Measurements from ENCODE around the gene PRMT5.

Gene PRMT5

DNA sequence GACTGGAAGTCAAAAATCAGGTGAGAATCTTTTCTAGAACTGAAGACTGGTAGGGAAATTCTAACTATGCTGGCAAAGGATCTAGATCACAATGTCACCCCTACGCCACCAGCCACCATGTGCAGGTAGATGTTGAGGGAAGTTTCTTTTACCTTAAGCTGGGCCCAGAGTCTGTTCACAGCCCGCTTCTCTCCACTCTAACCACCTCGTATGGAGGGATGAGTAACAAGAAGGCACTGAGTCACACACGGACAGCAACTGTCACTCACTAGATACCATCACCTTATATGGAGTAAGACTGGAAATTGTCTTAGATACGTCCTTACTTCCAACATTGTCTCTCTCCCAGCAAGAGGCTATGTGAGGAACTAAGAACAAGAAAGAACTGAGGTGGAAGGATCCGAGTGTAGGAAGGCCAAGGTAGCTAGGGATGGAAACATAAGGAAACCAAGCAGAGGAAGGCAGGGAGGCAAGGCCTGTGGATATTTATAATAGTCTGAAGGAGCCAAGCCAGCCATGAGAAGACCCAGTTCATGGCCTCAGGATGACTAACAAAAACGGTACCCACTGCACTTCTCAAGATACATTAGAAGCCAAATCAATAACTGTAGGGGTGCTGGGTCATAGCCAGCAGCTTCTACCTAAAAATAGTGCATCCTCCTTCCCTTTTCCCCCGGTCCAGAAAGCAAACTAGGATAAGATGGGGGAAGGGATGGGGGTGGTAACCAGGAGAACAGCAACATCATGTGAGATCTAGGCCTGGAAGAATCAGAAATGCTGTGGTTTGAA is 30.7 kb downstream of the PRMT5 start:
- in situ Hi-C loops (cut with HindIII; ENCODE audit: low sequenced_read_pairs): no loop called here

DNA sequence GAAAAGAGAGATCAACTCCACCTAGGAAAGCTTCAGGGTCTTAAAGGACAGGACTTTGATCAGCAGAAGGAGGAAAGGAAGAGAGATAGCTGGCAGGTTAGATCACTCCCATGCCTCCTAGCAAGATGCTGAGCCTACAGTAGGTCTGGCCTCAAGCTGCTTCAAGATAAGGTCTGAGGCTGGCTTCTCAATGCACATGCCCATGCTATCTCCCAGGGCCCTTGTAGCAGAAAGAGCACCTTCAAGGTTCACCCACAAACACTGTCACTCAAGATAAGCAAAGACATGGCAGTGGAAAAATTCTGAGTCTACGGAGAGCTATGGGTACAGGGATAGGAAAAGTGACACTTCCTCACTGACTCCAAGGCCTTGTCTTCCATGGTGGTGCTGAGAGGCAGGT is 31.8 kb downstream of the PRMT5 start:
- in situ Hi-C loops (cut with HindIII; ENCODE audit: low sequenced_read_pairs): no loop called here

DNA sequence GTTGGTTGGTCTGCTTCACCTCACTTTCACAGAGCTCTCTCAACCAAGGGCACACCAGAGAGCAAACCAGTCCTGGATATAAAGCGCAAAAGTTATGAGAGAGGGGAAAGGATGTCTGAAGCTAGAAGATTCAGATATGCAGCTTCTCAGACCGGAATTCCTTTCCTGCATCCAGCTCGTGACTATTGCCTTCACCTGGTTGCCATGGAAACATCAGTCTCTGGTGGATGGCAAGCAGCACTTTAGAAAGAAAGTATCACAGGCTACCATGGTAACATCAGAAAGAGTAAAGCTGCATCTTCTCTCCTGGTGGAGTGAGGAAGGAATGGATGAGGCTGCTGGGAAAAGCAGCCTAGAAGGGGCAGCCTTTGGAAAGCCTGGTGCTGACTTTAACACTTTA is 32.4 kb downstream of the PRMT5 start:
- in situ Hi-C loops (cut with HindIII; ENCODE audit: low sequenced_read_pairs): no loop called here

DNA sequence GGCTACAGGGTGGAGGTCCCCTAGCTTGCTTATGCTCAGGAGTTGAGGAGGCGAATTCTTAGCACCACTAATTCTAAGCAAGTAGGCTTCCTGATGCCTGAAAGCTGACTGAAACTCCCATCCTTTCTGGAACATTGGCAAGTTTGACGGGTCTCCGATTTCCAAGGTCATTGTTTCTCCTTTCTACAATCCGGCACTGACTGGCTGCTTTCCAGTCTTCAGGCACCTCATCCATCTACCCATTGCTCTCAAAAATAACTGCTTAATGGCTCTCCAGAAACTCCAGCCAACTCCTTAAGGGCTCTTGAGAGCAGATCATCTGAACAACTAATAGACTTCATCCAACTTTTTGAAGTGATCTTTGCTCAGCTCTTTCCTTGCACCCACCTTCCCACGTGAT is 32.8 kb downstream of the PRMT5 start:
- in situ Hi-C loops (cut with HindIII; ENCODE audit: low sequenced_read_pairs): no loop called here

DNA sequence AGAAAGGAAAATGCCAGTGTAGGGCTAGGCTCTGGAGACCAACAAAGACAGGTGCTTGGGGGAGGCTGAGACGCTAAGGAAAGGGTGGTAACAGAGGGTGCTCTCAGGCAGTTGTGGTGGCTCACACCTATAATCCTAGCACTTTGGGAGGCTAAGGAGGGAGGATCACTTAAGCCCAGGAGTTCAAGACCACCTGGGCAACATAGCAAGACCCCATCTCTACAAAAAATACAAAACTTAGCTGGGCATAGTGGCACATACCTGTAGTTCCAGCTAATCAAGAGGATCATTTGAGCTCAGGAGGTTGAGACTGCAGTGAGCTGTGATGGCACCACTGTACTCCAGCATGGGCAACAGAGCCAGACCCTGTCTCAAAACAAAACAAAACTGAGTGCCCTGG is 33.8 kb downstream of the PRMT5 start:
- in situ Hi-C loops (cut with HindIII; ENCODE audit: low sequenced_read_pairs): no loop called here

DNA sequence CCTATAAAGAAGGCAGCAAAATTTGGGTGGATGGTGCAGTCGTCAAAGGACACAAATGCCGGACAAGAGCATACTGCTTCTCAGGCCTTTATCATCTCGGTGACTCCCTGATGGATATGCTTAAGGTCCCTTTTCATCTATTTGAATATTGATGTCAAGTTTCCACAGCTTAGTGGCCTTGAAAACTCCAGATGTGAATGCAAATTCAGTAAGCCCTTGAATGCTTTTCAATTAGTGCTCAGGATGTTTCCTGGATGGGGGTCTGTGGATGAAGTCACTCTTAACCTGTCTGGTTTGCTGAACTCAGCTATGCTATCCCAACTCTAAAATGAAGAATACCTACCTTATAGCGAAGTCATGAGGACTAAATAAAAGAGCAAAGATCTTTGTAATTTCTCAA is 35.5 kb downstream of the PRMT5 start:
- in situ Hi-C loops (cut with HindIII; ENCODE audit: low sequenced_read_pairs): no loop called here

DNA sequence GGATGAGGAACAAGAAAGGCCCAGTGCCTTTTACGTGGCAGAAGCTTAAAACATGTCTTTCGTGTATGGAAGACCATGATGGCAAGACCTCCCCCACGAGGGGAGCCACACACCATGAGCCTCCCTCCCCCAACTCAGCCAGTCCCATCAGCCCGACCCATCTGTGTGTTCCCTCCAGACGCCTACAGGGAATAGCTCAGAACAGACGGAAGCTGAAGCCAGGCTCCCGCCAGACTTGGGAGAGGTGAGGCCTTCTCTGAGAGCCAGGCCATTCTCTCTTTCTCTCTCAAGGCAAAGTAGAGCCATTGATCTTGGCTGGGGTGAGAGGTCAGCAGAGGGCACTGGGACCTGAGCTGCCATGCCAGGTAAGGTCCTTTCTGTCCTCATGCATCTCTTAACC is 36.7 kb downstream of the PRMT5 start:
- in situ Hi-C loops (cut with HindIII; ENCODE audit: low sequenced_read_pairs): no loop called here

DNA sequence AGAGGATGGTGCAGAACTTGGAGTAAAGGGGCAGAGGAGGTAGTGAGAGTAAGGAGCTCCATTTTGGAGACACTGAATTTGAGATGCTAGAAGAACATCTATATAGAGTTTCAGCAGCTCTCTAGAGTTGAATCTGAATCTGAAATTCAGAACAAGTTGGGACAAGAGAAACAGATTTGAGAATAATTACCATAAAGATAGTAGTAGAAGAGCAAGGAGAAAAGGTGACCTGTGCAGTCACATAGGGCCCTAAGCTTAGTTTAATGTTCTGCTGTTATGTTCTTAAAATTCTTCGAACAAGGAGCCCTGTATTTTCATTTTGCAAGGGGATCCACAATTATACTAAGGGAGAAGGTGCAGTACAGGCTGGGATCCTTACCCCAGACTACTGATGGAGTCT is 38.8 kb downstream of the PRMT5 start:
- in situ Hi-C loops (cut with HindIII; ENCODE audit: low sequenced_read_pairs): no loop called here

DNA sequence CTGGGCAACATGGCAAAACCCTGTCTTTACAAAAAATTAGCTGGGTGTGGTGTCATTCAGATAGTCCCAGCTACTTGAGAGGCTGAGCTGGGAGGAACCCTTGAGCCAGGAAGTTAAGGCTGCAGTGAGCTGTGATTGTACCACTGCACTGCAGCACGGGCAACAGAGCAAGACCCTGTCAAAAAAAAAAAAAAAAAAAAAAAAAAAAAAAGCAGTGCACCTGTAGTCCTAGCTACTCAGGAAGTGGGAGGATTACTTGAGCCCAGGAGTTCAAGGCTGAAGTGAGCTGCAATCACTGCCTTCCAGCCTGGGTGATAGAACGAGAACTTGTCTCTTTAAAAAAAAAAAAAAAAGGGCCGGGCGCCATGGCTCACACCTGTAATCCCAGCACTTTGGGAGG is 40.5 kb downstream of the PRMT5 start:
- in situ Hi-C loops (cut with HindIII; ENCODE audit: low sequenced_read_pairs): no loop called here

DNA sequence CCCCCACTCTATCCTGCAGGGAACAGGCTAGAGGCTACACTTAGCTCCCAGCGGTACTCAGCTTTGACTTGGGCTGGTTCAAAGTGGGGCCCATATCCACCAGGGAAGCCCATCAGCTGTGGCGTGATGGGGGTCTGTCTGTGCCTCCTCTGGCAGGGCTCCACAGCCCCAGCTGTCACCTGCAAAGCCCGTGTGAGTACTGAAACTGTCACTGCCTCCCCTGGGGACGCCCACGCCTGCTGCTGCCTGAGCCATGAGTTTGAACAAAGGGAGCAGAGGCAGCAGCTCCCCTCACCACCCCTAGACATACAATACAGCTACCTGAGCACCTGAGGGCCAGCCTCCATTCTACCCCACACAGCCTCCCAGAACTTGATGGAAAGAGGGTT is 41.2 kb downstream of the PRMT5 start:
- in situ Hi-C loops (cut with HindIII; ENCODE audit: low sequenced_read_pairs): no loop called here

DNA sequence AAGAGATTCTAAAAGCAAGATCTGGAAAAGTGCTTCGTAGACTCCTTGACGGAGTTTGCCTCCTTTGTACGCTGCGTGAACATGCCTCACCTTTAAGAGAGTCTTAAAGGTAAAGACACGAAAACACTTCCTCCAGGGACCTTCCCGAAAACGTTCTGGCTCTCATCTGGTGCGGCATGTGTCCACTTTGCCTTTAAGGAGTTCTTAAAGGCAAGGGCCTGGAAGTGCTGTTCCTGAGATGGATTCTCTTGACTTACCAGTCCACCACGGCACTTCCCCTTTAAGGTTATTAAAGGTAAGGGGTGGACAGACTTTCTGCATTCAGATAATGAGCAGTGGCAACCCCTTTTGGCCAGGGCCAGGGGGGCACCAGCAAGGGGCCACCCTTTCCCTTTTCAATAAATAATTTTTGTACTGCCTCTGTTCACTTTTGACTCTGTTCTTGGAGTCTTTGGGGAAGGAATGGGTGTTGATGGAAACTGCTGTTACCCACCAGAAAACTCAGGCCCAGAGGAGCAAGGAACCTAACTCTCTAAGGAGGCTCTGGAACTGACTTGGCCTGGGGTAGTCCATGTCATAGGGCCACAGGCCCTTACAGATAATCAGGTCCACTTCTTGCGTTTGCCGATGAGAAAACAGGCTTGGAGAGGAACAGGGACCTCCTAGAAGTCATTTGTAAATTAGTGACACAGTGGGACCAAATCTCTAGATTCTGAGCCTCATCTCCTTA is 41.8 kb downstream of the PRMT5 start:
- in situ Hi-C loops (cut with HindIII; ENCODE audit: low sequenced_read_pairs): no loop called here

DNA sequence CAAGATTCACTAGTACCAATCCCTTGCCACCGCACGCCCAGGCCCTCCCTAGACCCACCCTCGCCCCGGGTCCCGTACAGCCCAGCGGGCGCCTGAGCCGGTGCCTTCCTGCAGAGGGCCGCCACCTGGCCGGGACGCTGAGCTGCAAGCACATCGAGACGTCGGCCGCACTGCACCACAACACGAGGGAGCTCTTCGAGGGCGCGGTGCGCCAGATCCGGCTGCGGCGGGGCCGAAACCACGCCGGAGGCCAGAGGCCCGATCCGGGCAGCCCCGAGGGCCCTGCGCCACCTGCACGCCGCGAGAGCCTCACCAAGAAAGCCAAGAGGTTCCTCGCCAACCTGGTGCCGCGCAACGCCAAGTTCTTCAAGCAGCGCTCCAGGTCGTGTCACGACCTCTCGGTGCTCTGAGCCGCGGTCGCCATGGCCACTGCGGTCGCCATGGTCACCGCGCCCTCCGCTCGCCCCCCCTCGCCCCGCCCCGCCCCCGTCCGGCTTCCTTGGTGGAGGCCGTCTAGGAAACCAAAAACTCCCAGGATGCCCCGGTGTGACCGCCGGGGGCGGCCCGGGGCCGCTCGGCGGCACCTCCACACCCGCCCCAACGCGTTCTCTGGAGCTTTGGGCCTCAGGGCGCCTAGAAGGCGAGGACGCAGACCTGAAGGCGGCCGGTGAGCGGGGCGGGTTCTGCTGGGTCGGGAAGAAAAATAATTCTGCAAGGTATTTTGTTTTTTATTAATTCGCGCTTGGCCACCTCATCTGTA is 42.5 kb downstream of the PRMT5 start:
- in situ Hi-C loops (cut with HindIII; ENCODE audit: low sequenced_read_pairs): no loop called here

DNA sequence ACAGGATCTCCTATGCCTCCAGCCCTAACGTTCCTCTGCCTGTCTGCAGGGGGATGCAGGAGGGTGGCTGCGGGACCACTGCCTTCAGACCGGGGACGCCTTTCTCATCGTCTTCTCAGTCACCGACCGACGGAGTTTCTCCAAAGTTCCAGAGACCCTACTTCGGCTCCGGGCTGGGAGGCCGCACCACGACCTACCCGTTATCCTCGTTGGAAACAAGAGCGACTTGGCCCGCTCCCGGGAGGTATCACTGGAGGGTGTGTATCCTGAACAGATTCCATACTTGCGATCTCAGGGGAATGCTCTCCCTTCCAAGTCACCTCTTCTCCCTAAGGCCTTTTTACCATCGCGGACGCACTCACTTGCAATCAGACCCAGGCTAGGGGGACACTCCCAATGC is 43.2 kb downstream of the PRMT5 start:
- in situ Hi-C loops (cut with HindIII; ENCODE audit: low sequenced_read_pairs): no loop called here

DNA sequence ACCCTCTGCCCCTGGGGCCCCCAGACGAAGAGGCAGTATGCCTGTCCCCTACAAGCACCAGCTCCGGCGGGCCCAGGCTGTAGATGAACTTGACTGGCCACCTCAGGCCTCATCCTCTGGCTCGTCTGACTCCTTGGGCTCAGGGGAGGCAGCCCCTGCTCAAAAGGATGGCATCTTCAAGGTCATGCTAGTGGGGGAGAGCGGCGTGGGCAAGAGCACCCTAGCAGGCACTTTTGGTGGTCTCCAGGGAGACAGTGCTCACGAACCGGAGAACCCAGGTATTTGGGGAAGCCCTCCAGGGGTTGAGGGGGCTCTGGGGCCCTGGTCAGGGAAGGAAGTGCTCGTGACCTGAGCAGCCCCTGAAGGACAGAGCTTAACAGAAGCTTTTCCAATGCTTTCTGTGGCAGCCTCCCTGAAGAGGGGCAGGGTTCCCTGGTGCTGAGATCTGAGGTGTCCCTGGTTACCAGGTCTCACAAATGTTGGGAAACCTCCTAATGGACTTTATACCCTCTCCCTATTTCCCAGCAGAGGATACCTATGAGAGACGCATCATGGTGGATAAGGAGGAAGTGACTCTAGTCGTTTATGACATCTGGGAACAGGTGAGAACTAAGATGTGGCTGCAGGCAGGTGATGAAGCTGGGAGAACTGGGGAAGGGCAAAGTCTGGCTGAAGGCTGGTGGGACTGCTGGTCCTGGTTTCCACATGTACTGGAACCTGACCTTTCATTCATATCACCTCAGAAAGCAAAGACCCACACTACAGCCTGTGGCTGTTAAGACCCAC is 44.2 kb downstream of the PRMT5 start:
- in situ Hi-C loops (cut with HindIII; ENCODE audit: low sequenced_read_pairs): no loop called here

DNA sequence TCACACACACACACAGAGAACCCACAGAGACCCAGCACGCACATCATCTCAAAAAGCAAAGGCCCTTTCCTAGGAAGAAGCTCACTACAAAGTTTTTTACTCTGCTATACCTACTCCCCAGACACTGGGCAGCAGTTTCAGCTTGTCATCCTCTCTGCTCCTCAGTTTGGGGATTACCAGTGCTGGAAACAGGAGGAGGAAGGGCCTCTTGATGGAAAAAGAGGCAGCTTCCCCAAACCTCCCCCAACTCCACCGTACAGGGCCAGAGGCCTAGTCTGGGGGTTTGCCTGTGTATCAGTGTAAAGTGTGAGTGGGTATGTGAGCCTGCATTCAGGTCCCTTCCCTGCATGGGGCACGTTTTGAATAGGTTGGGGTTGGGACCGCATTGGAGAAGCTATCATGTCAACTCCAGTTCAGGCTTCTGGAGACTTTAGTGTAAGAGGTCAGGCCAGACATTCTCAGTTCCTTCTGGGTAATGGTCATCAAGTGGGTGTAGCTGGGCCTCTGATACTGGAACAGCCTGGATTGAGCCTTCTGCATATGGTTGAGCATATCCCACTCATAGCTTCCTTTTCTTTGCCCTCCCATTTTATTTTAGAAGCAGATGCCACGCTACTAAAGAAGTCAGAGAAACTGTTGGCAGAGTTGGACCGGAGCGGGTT is 45.0 kb downstream of the PRMT5 start:
- in situ Hi-C loops (cut with HindIII; ENCODE audit: low sequenced_read_pairs): no loop called here

DNA sequence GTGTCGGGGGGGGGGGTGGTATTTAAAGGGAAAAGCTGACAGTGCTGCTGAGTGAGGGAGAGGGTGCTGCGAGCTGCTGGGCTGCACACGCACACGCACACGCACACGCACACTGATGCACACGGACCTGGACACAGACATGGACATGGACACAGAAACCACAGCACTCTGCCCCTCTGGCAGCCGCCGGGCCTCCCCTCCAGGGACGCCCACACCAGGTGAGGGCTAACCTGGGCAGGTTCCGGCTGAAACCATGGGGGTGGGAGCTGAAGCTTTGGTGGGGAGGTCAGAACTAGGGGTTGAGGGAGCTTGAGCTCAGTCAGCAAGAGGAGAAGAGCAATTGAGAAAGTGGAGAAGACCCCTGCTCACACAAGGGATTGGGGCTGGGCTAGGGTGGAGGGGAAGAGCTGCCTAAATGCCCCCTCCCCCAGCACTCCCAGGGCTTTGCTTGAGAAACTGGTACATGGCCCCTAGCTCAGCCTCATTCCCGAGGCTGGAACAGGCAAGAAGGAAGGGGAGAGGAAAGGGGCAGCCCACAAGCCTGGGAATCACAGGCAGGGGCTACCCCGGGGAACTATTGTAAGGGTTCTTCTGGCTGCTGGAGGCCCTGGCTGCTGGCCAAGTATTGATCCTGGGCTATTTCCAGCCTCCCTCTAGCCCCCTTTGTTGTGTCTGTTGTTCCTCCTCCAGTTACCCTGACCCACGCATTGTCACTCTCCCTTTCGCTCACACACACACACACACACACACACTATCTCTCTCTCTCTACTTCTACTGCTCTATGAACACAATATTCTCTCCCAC is 45.8 kb downstream of the PRMT5 start, which contains the start of gene REM2:
REM2 (plus strand) TSS at position 50 of the 804 bp plus-strand sequence; CDS start at position 116, 66 bp downstream.
- in situ Hi-C loops (cut with HindIII; ENCODE audit: low sequenced_read_pairs): no loop called here

DNA sequence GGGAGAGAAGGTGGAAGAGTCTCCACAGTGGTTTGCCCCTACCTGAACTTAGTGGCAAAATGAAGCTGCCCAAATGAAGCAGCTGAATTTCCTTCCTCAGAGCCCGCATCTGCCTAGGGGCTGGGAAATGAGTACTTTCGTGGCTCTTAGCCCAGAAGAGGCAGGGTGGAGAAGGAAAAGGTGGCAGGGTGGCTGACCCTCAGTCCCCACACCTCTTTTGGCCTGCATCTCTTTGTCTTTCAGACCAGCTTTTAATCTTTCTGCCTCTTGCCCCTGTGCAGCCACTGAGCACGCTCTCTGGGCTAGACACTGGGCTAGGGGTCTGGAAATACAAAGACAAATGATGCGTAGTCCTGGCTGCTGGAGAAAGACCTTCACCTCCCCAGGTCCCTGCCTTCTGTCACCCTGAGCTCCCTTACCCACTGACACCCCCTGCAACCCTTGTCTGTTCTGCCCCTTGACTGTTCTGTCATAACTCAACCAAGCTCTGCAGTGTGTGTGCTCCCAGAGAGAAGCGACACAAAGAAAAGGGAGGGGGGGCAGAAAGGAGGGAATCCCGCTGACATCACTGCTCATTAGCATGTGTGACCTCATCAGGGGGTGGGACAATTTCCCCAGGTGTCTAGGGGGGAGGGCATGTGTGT is 46.5 kb downstream of the PRMT5 start:
- in situ Hi-C loops (cut with HindIII; ENCODE audit: low sequenced_read_pairs): no loop called here

DNA sequence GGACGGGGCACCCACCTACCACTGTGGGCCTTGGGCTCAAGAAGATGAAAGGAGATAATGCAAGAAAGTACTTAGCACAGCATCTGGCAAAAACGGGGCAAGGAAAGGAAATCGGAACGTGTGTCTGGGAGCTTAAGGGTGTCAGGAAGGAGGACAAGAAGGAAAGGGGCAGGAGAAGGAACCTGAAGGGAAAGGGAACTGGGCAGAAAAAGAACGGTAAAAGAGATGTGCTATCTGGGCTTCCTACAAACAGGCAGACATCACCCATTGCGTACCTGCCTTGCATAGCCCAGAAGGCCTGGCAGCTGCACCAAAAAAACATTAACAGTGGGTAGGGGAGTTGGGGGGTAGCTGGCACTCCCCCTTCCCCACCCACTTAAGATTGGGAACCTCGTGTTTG is 47.1 kb downstream of the PRMT5 start:
- in situ Hi-C loops (cut with HindIII; ENCODE audit: low sequenced_read_pairs): no loop called here
